Ishikawa (cell line): Measurements from ENCODE around the gene FGF13.

Experiments used
- CEBPB ChIP-seq: IDR thresholded peaks from 2 replicates; pipeline ENCODE4 v1.6.1; 2012
- CREB1 ChIP-seq: IDR thresholded peaks from 2 replicates; pipeline ENCODE4 v1.6.1; 2012; ENCODE audit warnings: low read depth
- EGR1 ChIP-seq: IDR thresholded peaks from 2 replicates; pipeline ENCODE4 v1.6.1; 2012
- EP300 ChIP-seq: IDR thresholded peaks from 2 replicates; pipeline ENCODE4 v1.6.1; 2012; ENCODE audit warnings: borderline replicate concordance
- FOXM1 ChIP-seq: IDR thresholded peaks from 2 replicates; pipeline ENCODE4 v1.6.1; 2012; ENCODE audit warnings: low read depth, borderline replicate concordance
- RAD21 ChIP-seq: IDR thresholded peaks from 2 replicates; pipeline ENCODE4 v1.6.1; 2012; ENCODE audit warnings: low read depth
- TAF1 ChIP-seq: IDR thresholded peaks from 2 replicates; pipeline ENCODE4 v1.6.1; 2012; ENCODE audit warnings: low read depth, mild to moderate bottlenecking
- TCF12 ChIP-seq: IDR thresholded peaks from 2 replicates; pipeline ENCODE4 v1.6.1; 2012; ENCODE audit warnings: low read depth
- TEAD4 ChIP-seq: IDR thresholded peaks from 2 replicates; pipeline ENCODE4 v1.6.1; 2012
- YY1 ChIP-seq: IDR thresholded peaks from 2 replicates; pipeline ENCODE4 v1.6.1; 2012; ENCODE audit warnings: low read depth
- ZBTB7A ChIP-seq: IDR thresholded peaks from 2 replicates; pipeline ENCODE4 v1.6.1; 2012; ENCODE audit warnings: low read depth
- TF ChIP-seq, protein P1 (sequence below): IDR thresholded peaks from 2 replicates; pipeline ENCODE4 v1.6.1; 2012; ENCODE audit warnings: low read depth, mild to moderate bottlenecking
- TF ChIP-seq, protein P2 (sequence below): IDR thresholded peaks from 2 replicates; pipeline ENCODE4 v1.6.1; 2012
- TF ChIP-seq, protein P3 (sequence below): IDR thresholded peaks from 2 replicates; pipeline ENCODE4 v1.6.1; 2012

DNA sequence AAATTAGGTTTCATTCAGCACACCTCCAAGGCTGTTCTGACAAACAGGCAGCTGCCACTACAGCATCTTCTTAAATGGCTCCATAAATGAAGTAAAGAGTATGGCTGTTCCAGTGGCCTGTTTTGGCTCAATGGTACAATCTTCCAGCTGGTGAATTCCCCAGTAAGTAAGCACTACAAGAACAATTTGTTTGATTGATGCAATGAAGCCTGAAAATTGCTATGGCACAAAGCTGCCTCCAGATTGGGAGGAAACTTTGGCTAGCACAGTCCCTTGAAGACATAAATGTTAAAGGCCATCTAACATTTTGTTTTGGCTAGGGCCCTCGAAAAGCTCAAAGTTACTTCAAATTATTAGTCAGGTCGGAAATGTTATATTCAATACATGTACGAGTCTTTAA, 47.5 kb downstream of the FGF13 start:
- TF ChIP-seq FOXM1 (no peak), TCF12 (no peak), TEAD4 (no peak), YY1 (no peak), EP300 (no peak), RAD21 (no peak), CEBPB (no peak), CREB1 (no peak), TAF1 (no peak), ZBTB7A (no peak), EGR1 (no peak)
- TF ChIP-seq, protein P1, sequence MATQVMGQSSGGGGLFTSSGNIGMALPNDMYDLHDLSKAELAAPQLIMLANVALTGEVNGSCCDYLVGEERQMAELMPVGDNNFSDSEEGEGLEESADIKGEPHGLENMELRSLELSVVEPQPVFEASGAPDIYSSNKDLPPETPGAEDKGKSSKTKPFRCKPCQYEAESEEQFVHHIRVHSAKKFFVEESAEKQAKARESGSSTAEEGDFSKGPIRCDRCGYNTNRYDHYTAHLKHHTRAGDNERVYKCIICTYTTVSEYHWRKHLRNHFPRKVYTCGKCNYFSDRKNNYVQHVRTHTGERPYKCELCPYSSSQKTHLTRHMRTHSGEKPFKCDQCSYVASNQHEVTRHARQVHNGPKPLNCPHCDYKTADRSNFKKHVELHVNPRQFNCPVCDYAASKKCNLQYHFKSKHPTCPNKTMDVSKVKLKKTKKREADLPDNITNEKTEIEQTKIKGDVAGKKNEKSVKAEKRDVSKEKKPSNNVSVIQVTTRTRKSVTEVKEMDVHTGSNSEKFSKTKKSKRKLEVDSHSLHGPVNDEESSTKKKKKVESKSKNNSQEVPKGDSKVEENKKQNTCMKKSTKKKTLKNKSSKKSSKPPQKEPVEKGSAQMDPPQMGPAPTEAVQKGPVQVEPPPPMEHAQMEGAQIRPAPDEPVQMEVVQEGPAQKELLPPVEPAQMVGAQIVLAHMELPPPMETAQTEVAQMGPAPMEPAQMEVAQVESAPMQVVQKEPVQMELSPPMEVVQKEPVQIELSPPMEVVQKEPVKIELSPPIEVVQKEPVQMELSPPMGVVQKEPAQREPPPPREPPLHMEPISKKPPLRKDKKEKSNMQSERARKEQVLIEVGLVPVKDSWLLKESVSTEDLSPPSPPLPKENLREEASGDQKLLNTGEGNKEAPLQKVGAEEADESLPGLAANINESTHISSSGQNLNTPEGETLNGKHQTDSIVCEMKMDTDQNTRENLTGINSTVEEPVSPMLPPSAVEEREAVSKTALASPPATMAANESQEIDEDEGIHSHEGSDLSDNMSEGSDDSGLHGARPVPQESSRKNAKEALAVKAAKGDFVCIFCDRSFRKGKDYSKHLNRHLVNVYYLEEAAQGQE = no peak
- TF ChIP-seq, protein P2, sequence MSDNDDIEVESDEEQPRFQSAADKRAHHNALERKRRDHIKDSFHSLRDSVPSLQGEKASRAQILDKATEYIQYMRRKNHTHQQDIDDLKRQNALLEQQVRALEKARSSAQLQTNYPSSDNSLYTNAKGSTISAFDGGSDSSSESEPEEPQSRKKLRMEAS = no peak
- TF ChIP-seq, protein P3, sequence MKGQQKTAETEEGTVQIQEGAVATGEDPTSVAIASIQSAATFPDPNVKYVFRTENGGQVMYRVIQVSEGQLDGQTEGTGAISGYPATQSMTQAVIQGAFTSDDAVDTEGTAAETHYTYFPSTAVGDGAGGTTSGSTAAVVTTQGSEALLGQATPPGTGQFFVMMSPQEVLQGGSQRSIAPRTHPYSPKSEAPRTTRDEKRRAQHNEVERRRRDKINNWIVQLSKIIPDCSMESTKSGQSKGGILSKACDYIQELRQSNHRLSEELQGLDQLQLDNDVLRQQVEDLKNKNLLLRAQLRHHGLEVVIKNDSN = no peak
